HL-60 (cell line): ENCODE data around the gene NLRC5.

ENCODE experiments used
- GABPA ChIP-seq: IDR thresholded peaks from 2 replicates; pipeline ENCODE4 v1.6.1; 2012; ENCODE audit warnings: low read depth
- POLR2AphosphoS5 ChIP-seq: IDR thresholded peaks from 2 replicates; pipeline ENCODE4 v1.6.1; 2012; ENCODE audit warnings: low read depth
- TF ChIP-seq, protein P1 (sequence below): IDR thresholded peaks from one replicate; pipeline ENCODE4 v1.5.1; 2011; ENCODE audit warnings: low read length, control low read depth, inconsistent platforms; ENCODE audit not compliant: insufficient read depth

DNA sequence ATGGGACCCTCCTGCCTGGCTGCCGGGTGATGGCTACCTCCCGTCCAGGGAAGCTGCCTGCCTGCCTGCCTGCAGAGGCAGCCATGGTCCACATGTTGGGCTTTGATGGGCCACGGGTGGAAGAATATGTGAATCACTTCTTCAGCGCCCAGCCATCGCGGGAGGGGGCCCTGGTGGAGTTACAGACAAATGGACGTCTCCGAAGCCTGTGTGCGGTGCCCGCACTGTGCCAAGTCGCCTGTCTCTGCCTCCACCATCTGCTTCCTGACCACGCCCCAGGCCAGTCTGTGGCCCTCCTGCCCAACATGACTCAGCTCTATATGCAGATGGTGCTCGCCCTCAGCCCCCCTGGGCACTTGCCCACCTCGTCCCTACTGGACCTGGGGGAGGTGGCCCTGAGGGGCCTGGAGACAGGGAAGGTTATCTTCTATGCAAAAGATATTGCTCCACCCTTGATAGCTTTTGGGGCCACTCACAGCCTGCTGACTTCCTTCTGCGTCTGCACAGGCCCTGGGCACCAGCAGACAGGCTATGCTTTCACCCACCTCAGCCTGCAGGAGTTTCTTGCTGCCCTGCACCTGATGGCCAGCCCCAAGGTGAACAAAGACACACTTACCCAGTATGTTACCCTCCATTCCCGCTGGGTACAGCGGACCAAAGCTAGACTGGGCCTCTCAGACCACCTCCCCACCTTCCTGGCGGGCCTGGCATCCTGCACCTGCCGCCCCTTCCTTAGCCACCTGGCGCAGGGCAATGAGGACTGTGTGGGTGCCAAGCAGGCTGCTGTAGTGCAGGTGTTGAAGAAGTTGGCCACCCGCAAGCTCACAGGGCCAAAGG lies 36.8 kb downstream of the NLRC5 start:
- TF ChIP-seq, protein P1, sequence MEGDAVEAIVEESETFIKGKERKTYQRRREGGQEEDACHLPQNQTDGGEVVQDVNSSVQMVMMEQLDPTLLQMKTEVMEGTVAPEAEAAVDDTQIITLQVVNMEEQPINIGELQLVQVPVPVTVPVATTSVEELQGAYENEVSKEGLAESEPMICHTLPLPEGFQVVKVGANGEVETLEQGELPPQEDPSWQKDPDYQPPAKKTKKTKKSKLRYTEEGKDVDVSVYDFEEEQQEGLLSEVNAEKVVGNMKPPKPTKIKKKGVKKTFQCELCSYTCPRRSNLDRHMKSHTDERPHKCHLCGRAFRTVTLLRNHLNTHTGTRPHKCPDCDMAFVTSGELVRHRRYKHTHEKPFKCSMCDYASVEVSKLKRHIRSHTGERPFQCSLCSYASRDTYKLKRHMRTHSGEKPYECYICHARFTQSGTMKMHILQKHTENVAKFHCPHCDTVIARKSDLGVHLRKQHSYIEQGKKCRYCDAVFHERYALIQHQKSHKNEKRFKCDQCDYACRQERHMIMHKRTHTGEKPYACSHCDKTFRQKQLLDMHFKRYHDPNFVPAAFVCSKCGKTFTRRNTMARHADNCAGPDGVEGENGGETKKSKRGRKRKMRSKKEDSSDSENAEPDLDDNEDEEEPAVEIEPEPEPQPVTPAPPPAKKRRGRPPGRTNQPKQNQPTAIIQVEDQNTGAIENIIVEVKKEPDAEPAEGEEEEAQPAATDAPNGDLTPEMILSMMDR, result no peak
- no peak for TF ChIP-seq GABPA
- 0 out of 2 replicates have a peak, but pooled peaks have one; percentile 33 for TF ChIP-seq POLR2AphosphoS5
